A549 (cell line): ENCODE measurements around the gene EBNA1BP2. TPM values are rescaled to one million over a fixed set of nuclear protein-coding genes. Genes with fewer than 3 reads are reported as not detected.

Experiments
- ATAC-seq, 2 experiments: fragments of 200-7000 bp in 1 of 2; fragments of >200 bp in 1 of 2; cut with Nextera tagmentation in 1 of 2; cut with Tn5 transposase in 1 of 2; 3 replicates each; pipeline versions ENCODE4 v1.8.0 to v1.9.1; 2018 to 2020; ENCODE audit warnings: mild to moderate bottlenecking in 1 of 2, moderate library complexity in 1 of 2
- CTCF ChIA-PET: fragments of 300-600 bp; sonication (Branson Sonifier 250); formaldehyde crosslinking; extraction: SDS; loops from one replicate; lab custom pipeline; 2021; ENCODE audit warnings: antibody characterized with exemption, inconsistent platforms; lab: Yijun Ruan, JAX
- POLR2A ChIA-PET: fragments of 350-600 bp; formaldehyde crosslinking; extraction: SDS; loops from one replicate; lab custom pipeline; 2021; ENCODE audit warnings: antibody characterized with exemption, inconsistent platforms; lab: Yijun Ruan, JAX
- DNase-seq, 2 experiments: peaks; one replicate each; pipeline versions ENCODE4 v3.0.0 to v3.0.0-alpha.2; 2011 to 2016; ENCODE audit warnings: low read depth in 1 of 2, low spot score in 1 of 2
- FAIRE-seq: peaks from 2 replicates; lab custom pipeline; 2011; peaks lifted over from hg19 to GRCh38; lab: Jason Lieb, UNC
- H3K27ac ChIP-seq, 2 experiments: fragments of >200 bp; sonication (Bioruptor Twin); formaldehyde crosslinking; 3 replicates each; pipeline ENCODE4 v1.5.1; 2016 to 2017
- H3K4me1 ChIP-seq: fragments of >200 bp; sonication (Bioruptor Twin); formaldehyde crosslinking; 3 replicates; pipeline ENCODE4 v1.6.1; 2016
- H3K4me2 ChIP-seq: fragments of >200 bp; sonication (Bioruptor Twin); formaldehyde crosslinking; 3 replicates; pipeline ENCODE4 v1.6.1; 2016
- H3K4me3 ChIP-seq: fragments of >200 bp; sonication (Bioruptor Twin); formaldehyde crosslinking; 3 replicates; pipeline ENCODE4 v1.5.1; 2016
- H3K9me3 ChIP-seq: fragments of >200 bp; sonication (Bioruptor Twin); formaldehyde crosslinking; 3 replicates; pipeline ENCODE4 v1.6.1; 2016
- CBX2 ChIP-seq: fragments of 200-600 bp; sonication (generic); IDR thresholded peaks from 2 replicates; pipeline ENCODE4 v1.6.1; 2016; ENCODE audit warnings: low read depth, mild to moderate bottlenecking, borderline replicate concordance
- CEBPB ChIP-seq, 2 experiments: fragments of >200 bp in 1 of 2; sonication (Bioruptor Twin) in 1 of 2; formaldehyde crosslinking in 1 of 2; IDR thresholded peaks; 2 replicates each; pipeline ENCODE4 v1.6.1; 2012 to 2016
- CHD2 ChIP-seq: fragments of 150-350 bp; IDR thresholded peaks from 2 replicates; pipeline ENCODE4 v1.6.1; 2014; ENCODE audit warnings: low read length; ENCODE audit not compliant: partially characterized antibody
- CHD4 ChIP-seq: fragments of 200-600 bp; sonication (generic); IDR thresholded peaks from 2 replicates; pipeline ENCODE4 v1.6.1; 2016; ENCODE audit warnings: antibody characterized with exemption, mild to moderate bottlenecking, borderline replicate concordance
- EHMT2 ChIP-seq: fragments of 200-600 bp; sonication (generic); IDR thresholded peaks from 2 replicates; pipeline ENCODE4 v1.6.1; 2016; ENCODE audit warnings: antibody characterized with exemption, low read depth, mild to moderate bottlenecking, moderate library complexity
- EP300 ChIP-seq, 2 experiments: fragments of >200 bp; sonication (Bioruptor Twin); formaldehyde crosslinking; IDR thresholded peaks; 2 replicates in 1 of 2; 3 replicates in 1 of 2; pipeline ENCODE4 v1.6.1; 2016 to 2017
- ESRRA ChIP-seq: fragments of 150-350 bp; IDR thresholded peaks from 2 replicates; pipeline ENCODE4 v1.6.1; 2014; ENCODE audit warnings: mild to moderate bottlenecking, low read length, borderline replicate concordance
- FOSB ChIP-seq: fragments of 250-450 bp; sonication (Bioruptor Pico); IDR thresholded peaks from 2 replicates; pipeline ENCODE4 v1.5.0; 2020; ENCODE audit warnings: mild to moderate bottlenecking, moderate library complexity
- FOSL2 ChIP-seq, 2 experiments: fragments of 450-650 bp in 1 of 2; fragments of >200 bp in 1 of 2; sonication (Bioruptor Twin) in 1 of 2; formaldehyde crosslinking; IDR thresholded peaks; 2 replicates each; pipeline versions ENCODE4 v1.5.0 to v1.6.1; 2016 to 2020; ENCODE audit warnings: mild to moderate bottlenecking in 1 of 2, moderate library complexity in 1 of 2
- HDAC2 ChIP-seq: fragments of 200-600 bp; sonication (generic); IDR thresholded peaks from 2 replicates; pipeline ENCODE4 v1.6.1; 2016
- HES2 ChIP-seq: fragments of >200 bp; sonication (Bioruptor Twin); formaldehyde crosslinking; IDR thresholded peaks from 2 replicates; pipeline ENCODE4 v1.6.1; 2016
- HEYL ChIP-seq: fragments of 250-450 bp; sonication (Bioruptor Pico); IDR thresholded peaks from 2 replicates; pipeline ENCODE4 v1.8.0; 2021; ENCODE audit warnings: mild to moderate bottlenecking, moderate library complexity
- HOXA7 ChIP-seq: fragments of 250-450 bp; sonication (Bioruptor Pico); IDR thresholded peaks from 2 replicates; pipeline ENCODE4 v1.5.0; 2020; ENCODE audit warnings: mild to moderate bottlenecking, moderate library complexity
- HOXB13 ChIP-seq: fragments of 250-450 bp; sonication (Bioruptor Pico); IDR thresholded peaks from 2 replicates; pipeline ENCODE4 v1.5.0; 2020; ENCODE audit warnings: low read depth, mild to moderate bottlenecking, moderate library complexity
- KDM1A ChIP-seq: fragments of 200-600 bp; sonication (generic); IDR thresholded peaks from 2 replicates; pipeline ENCODE4 v1.6.1; 2016; ENCODE audit warnings: low read depth, mild to moderate bottlenecking
- MAZ ChIP-seq: fragments of 150-350 bp; IDR thresholded peaks from 2 replicates; pipeline ENCODE4 v1.6.1; 2014; ENCODE audit warnings: antibody characterized with exemption, low read depth, low read length, borderline replicate concordance
- NFE2L2 ChIP-seq: fragments of 150-350 bp; conservative IDR thresholded peaks from 2 replicates; pipeline ENCODE4 v1.6.1; 2014; ENCODE audit warnings: low read length
- NR3C1 ChIP-seq: fragments of >200 bp; sonication (Bioruptor Twin); formaldehyde crosslinking; IDR thresholded peaks from 3 replicates; pipeline ENCODE4 v1.6.1; 2017
- PBX3 ChIP-seq: IDR thresholded peaks from 2 replicates; pipeline ENCODE4 v1.6.1; 2012
- POLR2A ChIP-seq: IDR thresholded peaks from 2 replicates; pipeline ENCODE4 v1.6.1; 2012; ENCODE audit warnings: mild to moderate bottlenecking, low read length
- POLR2AphosphoS2 ChIP-seq: conservative IDR thresholded peaks from 2 replicates; pipeline ENCODE4 v1.6.1; 2012; ENCODE audit warnings: low read length, improper control_type of control experiment, inconsistent platforms
- RAD21 ChIP-seq, 2 experiments: fragments of >200 bp in 1 of 2; sonication (Bioruptor Twin) in 1 of 2; formaldehyde crosslinking in 1 of 2; IDR thresholded peaks in 1 of 2; conservative IDR thresholded peaks in 1 of 2; 2 replicates in 1 of 2; 3 replicates in 1 of 2; pipeline ENCODE4 v1.6.1; 2012 to 2018; ENCODE audit warnings: inconsistent platforms in 1 of 2
- RCOR1 ChIP-seq: fragments of 150-350 bp; IDR thresholded peaks from 2 replicates; pipeline ENCODE4 v1.6.1; 2014; ENCODE audit warnings: antibody characterized with exemption, low read length, low read depth
- REST ChIP-seq: fragments of 200-600 bp; sonication (generic); IDR thresholded peaks from 2 replicates; pipeline ENCODE4 v1.6.1; 2016; ENCODE audit warnings: antibody characterized with exemption, mild to moderate bottlenecking, moderate library complexity
- RFX5 ChIP-seq: fragments of 450-650 bp; IDR thresholded peaks from 2 replicates; pipeline ENCODE4 v1.7.1; 2014; ENCODE audit warnings: antibody characterized with exemption, mild to moderate bottlenecking, moderate library complexity
- RNF2 ChIP-seq: fragments of 200-600 bp; sonication (generic); IDR thresholded peaks from 2 replicates; pipeline ENCODE4 v1.6.1; 2016; ENCODE audit warnings: low read depth, mild to moderate bottlenecking, antibody characterized with exemption, moderate library complexity, borderline replicate concordance
- SMC3 ChIP-seq: fragments of >200 bp; sonication (Bioruptor Twin); formaldehyde crosslinking; IDR thresholded peaks from 3 replicates; pipeline ENCODE4 v1.6.1; 2018; ENCODE audit warnings: inconsistent platforms
- USF2 ChIP-seq: fragments of 450-650 bp; IDR thresholded peaks from 2 replicates; pipeline ENCODE4 v1.6.1; 2014; ENCODE audit warnings: antibody characterized with exemption
- ZFP36 ChIP-seq: fragments of 450-650 bp; IDR thresholded peaks from 2 replicates; pipeline ENCODE4 v1.6.1; 2014; ENCODE audit warnings: borderline replicate concordance; ENCODE audit not compliant: partially characterized antibody
- ZNF302 ChIP-seq: fragments of 250-450 bp; sonication (Bioruptor Pico); IDR thresholded peaks from 2 replicates; pipeline ENCODE4 v1.9.0; 2021; ENCODE audit warnings: inconsistent platforms, mild to moderate bottlenecking, moderate library complexity
- WGBS: methylation state at CpG from one replicate; pipeline ENCODE4 v1.1.6; 2017; ENCODE audit errors: missing lambda C conversion rate; 5-methylcytosine and 5-hydroxymethylcytosine counted together
- polyA plus RNA-seq, 4 experiments: library from polyadenylated mRNA; depleted of rRNA in 3 of 4; stranded (reverse); fragments of >200 nt; fragmentation: RNase III in 1 of 4; extraction: RNeasy Plus Mini Kit Qiagen cat#74134 plus additional on column Dnase treatment in 1 of 4; gene quantifications; 2 replicates in 3 of 4; 3 replicates in 1 of 4; pipeline ENCODE4 v1.2.3, GENCODE V29; 2011 to 2017

Gene EBNA1BP2
- polyA plus RNA-seq, 2 of the 4 experiments (the other 2 are of a cell fraction) = 109 to 151 TPM

- CTCF ChIA-PET = no interaction called here
- WGBS = 74% methylated on average over 7 of the region's 7 CpGs
- no peak for FAIRE-seq
Observed at GRCh38 chr1:43156026-43156425, 16.1 kb downstream of the EBNA1BP2 start.

GRCh38 chr1:43153443-43153842 lies 18.6 kb downstream of the EBNA1BP2 start:
- FAIRE-seq = no peak
- Histone ChIP-seq H3K4me2 (no peak overlapping the region), H3K9me3 (no peaks in the 10 kb centered on the region), H3K27ac (no peak overlapping the region), H3K4me3 (no peak overlapping the region), H3K4me1 (no peaks in the 10 kb centered on the region)
- 90% methylated on average over 6 of the region's 6 CpGs for WGBS
- POLR2A ChIA-PET = no interaction called here
- no peak for TF ChIP-seq NR3C1
- TF ChIP-seq SMC3 = no peak
- TF ChIP-seq FOSB = no peak
- TF ChIP-seq POLR2A = no peak
- TF ChIP-seq CHD4 = no peak
- no peak for TF ChIP-seq RFX5
- no peak for TF ChIP-seq EHMT2
- TF ChIP-seq PBX3 = no peak
- no peak for TF ChIP-seq ZFP36
- TF ChIP-seq POLR2AphosphoS2 = no peak
- no peak for TF ChIP-seq CHD2
- TF ChIP-seq HES2 = no peak
- TF ChIP-seq HDAC2 = no peak
- no peak for TF ChIP-seq ZNF302 (CRISPR knock-in tag)
- TF ChIP-seq KDM1A = no peak
- TF ChIP-seq HOXB13 (CRISPR knock-in tag) = no peak
- TF ChIP-seq HEYL (CRISPR knock-in tag) = no peak
- no peak for TF ChIP-seq EP300 (IDR thresholded peaks at IDR 0.05)
- DNase-seq = no peak
- no peak for ATAC-seq
- CTCF ChIA-PET = no interaction called here

More at GRCh38 chr1:43156026-43156425, 16.1 kb downstream of the EBNA1BP2 start:
- ATAC-seq = no peak
- POLR2A ChIA-PET = no interaction called here
- Histone ChIP-seq H3K27ac (no peak overlapping the region), H3K4me2 (no peak overlapping the region), H3K9me3 (no peaks in the 10 kb centered on the region), H3K4me1 (no peaks in the 10 kb centered on the region), H3K4me3 (no peak overlapping the region)
- no peak for DNase-seq
- TF ChIP-seq RAD21 (conservative IDR thresholded peaks at IDR 0.05 in 1 of 2, IDR thresholded peaks at IDR 0.05 in 1 of 2) = no peak
- TF ChIP-seq CBX2 = no peak
- TF ChIP-seq HES2 = no peak
- TF ChIP-seq RCOR1 = no peak
- TF ChIP-seq FOSL2 (IDR thresholded peaks at IDR 0.05) = no peak
- TF ChIP-seq FOSL2 (CRISPR knock-in tag; IDR thresholded peaks at IDR 0.05) = no peak
- TF ChIP-seq USF2 = no peak
- no peak for TF ChIP-seq REST
- TF ChIP-seq HOXA7 (CRISPR knock-in tag) = no peak
- TF ChIP-seq HDAC2 = no peak
- TF ChIP-seq RNF2 = no peak
- TF ChIP-seq ESRRA = no peak
- TF ChIP-seq HOXB13 (CRISPR knock-in tag) = no peak
- no peak for TF ChIP-seq MAZ
- TF ChIP-seq CEBPB (IDR thresholded peaks at IDR 0.05) = no peak
- TF ChIP-seq POLR2AphosphoS2 = no peak
- TF ChIP-seq NFE2L2 = no peak
